SK-N-SH (cell line): Measurements from ENCODE around the gene TIGAR. TPM values are rescaled to one million over a fixed set of nuclear protein-coding genes. Genes with fewer than 3 reads are reported as not detected.

Experiments used
- CTCF ChIA-PET: fragments of 300-600, 350-600 bp; formaldehyde crosslinking; extraction: SDS; loops from one replicate; lab custom pipeline; 2021; lab: Yijun Ruan, JAX
- POLR2A ChIA-PET: fragments of 350-600 bp; sonication (Branson Sonifier 250); formaldehyde crosslinking; extraction: SDS; loops from one replicate; lab custom pipeline; 2020; ENCODE audit warnings: antibody characterized with exemption, inconsistent platforms; lab: Yijun Ruan, JAX
- DNase-seq: peaks from one replicate; pipeline ENCODE4 v3.0.0; 2012
- H2AFZ ChIP-seq: fragments of 200-600 bp; sonication (generic); 2 replicates; pipeline ENCODE4 v1.8.1; 2016; ENCODE audit warnings: antibody characterized with exemption, mild to moderate bottlenecking, low read depth
- H3F3A ChIP-seq: fragments of 200-600 bp; sonication (generic); replicated peaks from 2 replicates; pipeline ENCODE3; 2016; ENCODE audit warnings: antibody characterized with exemption, mild to moderate bottlenecking; ENCODE audit not compliant: insufficient read depth
- H3K27ac ChIP-seq, 2 experiments: fragments of 200-500 bp in 1 of 2; fragments of 200-600 bp in 1 of 2; sonication (Bioruptor generic) in 1 of 2; sonication (generic), shearing (Covaris generic) in 1 of 2; 2 replicates each; pipeline versions ENCODE4 v1.5.1 to v1.6.1; 2014 to 2016; ENCODE audit warnings: low read depth in 2 of 2, inconsistent platforms in 1 of 2, low read length in 1 of 2, mild to moderate bottlenecking in 1 of 2, mixed read lengths in 1 of 2
- H3K27me3 ChIP-seq: fragments of 200-600 bp; sonication (generic), shearing (Covaris generic); 2 replicates; pipeline ENCODE4 v1.6.1; 2016; ENCODE audit warnings: mixed run types; ENCODE audit not compliant: insufficient read depth
- H3K36me3 ChIP-seq, 2 experiments: fragments of 200-500 bp in 1 of 2; fragments of 200-600 bp in 1 of 2; sonication (Bioruptor generic) in 1 of 2; sonication (generic) in 1 of 2; replicated peaks in 1 of 2; 2 replicates each; pipeline versions ENCODE3 to v1.5.1; 2014 to 2016; ENCODE audit warnings: low read length in 1 of 2, mild to moderate bottlenecking in 1 of 2; ENCODE audit not compliant: insufficient read depth in 2 of 2, control insufficient read depth in 1 of 2
- H3K4me1 ChIP-seq, 2 experiments: fragments of 200-500 bp in 1 of 2; fragments of 200-600 bp in 1 of 2; sonication (Bioruptor generic) in 1 of 2; sonication (generic), shearing (Covaris generic) in 1 of 2; 2 replicates each; pipeline versions ENCODE4 v1.5.1 to v1.6.1; 2014 to 2016; ENCODE audit warnings: low read depth in 1 of 2, low read length in 1 of 2, mixed run types in 1 of 2; ENCODE audit not compliant: insufficient read depth in 2 of 2, control insufficient read depth in 1 of 2
- H3K4me2 ChIP-seq: fragments of 200-600 bp; sonication (generic), shearing (Covaris generic); 2 replicates; pipeline ENCODE4 v1.6.1; 2017; ENCODE audit warnings: mixed run types
- H3K4me3 ChIP-seq, 2 experiments: fragments of 200-500 bp in 1 of 2; fragments of 200-600 bp in 1 of 2; sonication (Bioruptor generic) in 1 of 2; sonication (generic), shearing (Covaris generic) in 1 of 2; 2 replicates each; pipeline versions ENCODE4 v1.5.1 to v1.8.1; 2014 to 2016; ENCODE audit warnings: low read depth in 2 of 2, inconsistent platforms in 1 of 2, low read length in 1 of 2, mild to moderate bottlenecking in 1 of 2, mixed read lengths in 1 of 2, moderate library complexity in 1 of 2
- H3K79me2 ChIP-seq: fragments of 200-600 bp; sonication (generic); 2 replicates; pipeline ENCODE4 v1.8.1; 2017; ENCODE audit warnings: mild to moderate bottlenecking; ENCODE audit not compliant: insufficient read depth
- H3K9ac ChIP-seq: fragments of 200-600 bp; sonication (generic); 2 replicates; pipeline ENCODE4 v1.6.1; 2017; ENCODE audit warnings: mixed run types
- H3K9me2 ChIP-seq: fragments of 200-600 bp; sonication (generic); 2 replicates; pipeline ENCODE4 v1.6.1; 2017; ENCODE audit warnings: mixed run types
- H3K9me3 ChIP-seq: fragments of 200-600 bp; sonication (generic); 2 replicates; pipeline ENCODE4 v1.6.1; 2017; ENCODE audit warnings: mixed run types, mild to moderate bottlenecking, moderate library complexity
- H4K20me1 ChIP-seq: fragments of 200-600 bp; sonication (generic); 2 replicates; pipeline ENCODE4 v1.6.1; 2017; ENCODE audit warnings: mild to moderate bottlenecking, mixed run types; ENCODE audit not compliant: insufficient read depth
- CHD2 ChIP-seq: fragments of 150-350 bp; IDR thresholded peaks from 2 replicates; pipeline ENCODE4 v1.6.1; 2018; ENCODE audit warnings: low read length; ENCODE audit not compliant: partially characterized antibody
- CTCF ChIP-seq: fragments of 200-600 bp; sonication (generic); IDR thresholded peaks from 2 replicates; pipeline ENCODE4 v1.6.1; 2017; ENCODE audit warnings: antibody characterized with exemption, mild to moderate bottlenecking, moderate library complexity
- ELF1 ChIP-seq: IDR thresholded peaks from 2 replicates; pipeline ENCODE4 v1.4.0; 2012
- EZH2phosphoT487 ChIP-seq: fragments of 200-600 bp; sonication (generic); IDR thresholded peaks from 2 replicates; pipeline ENCODE4 v1.6.1; 2017; ENCODE audit warnings: low read depth, mixed run types, mild to moderate bottlenecking, antibody characterized with exemption, moderate library complexity, borderline replicate concordance
- FOSL2 ChIP-seq: IDR thresholded peaks from 2 replicates; pipeline ENCODE4 v1.4.0; 2012; ENCODE audit warnings: low read depth, mild to moderate bottlenecking, moderate library complexity, borderline replicate concordance
- JUND ChIP-seq: IDR thresholded peaks from 2 replicates; pipeline ENCODE4 v1.4.0; 2012
- MAX ChIP-seq: IDR thresholded peaks from 2 replicates; pipeline ENCODE4 v1.4.0; 2012; ENCODE audit warnings: low read depth
- NFIC ChIP-seq: IDR thresholded peaks from 2 replicates; pipeline ENCODE4 v1.4.0; 2012; ENCODE audit warnings: borderline replicate concordance
- NRF1 ChIP-seq: IDR thresholded peaks from 2 replicates; pipeline ENCODE4 v1.6.1; 2012; ENCODE audit warnings: low read depth, mild to moderate bottlenecking, low read length
- POLR2AphosphoS5 ChIP-seq: IDR thresholded peaks from 2 replicates; pipeline ENCODE4 v1.6.1; 2012; ENCODE audit warnings: low read depth, low read length
- RAD21 ChIP-seq: IDR thresholded peaks from 2 replicates; pipeline ENCODE4 v1.6.1; 2012; ENCODE audit warnings: mild to moderate bottlenecking, low read length
- RCOR1 ChIP-seq: fragments of 150-350 bp; IDR thresholded peaks from 2 replicates; pipeline ENCODE4 v1.6.1; 2017; ENCODE audit warnings: antibody characterized with exemption, low read length
- REST ChIP-seq: IDR thresholded peaks from 2 replicates; pipeline ENCODE4 v1.6.1; 2012; ENCODE audit warnings: mild to moderate bottlenecking, low read depth, low read length, moderate library complexity
- TCF12 ChIP-seq: IDR thresholded peaks from 2 replicates; pipeline ENCODE4 v1.4.0; 2012
- TEAD4 ChIP-seq: IDR thresholded peaks from 2 replicates; pipeline ENCODE4 v1.4.0; 2012; ENCODE audit warnings: mild to moderate bottlenecking, borderline replicate concordance; ENCODE audit not compliant: insufficient read depth
- USF1 ChIP-seq: IDR thresholded peaks from 2 replicates; pipeline ENCODE4 v1.4.0; 2012; ENCODE audit warnings: low read depth, borderline replicate concordance
- USF2 ChIP-seq: fragments of 150-350 bp; IDR thresholded peaks from 2 replicates; pipeline ENCODE4 v1.6.1; 2017; ENCODE audit warnings: antibody characterized with exemption, low read length, low read depth, borderline replicate concordance
- YY1 ChIP-seq: IDR thresholded peaks from 2 replicates; pipeline ENCODE4 v1.4.0; 2012; ENCODE audit warnings: low read depth, mild to moderate bottlenecking
- WGBS: methylation state at CpG from one replicate; pipeline ENCODE4 v1.1.6; 2017; ENCODE audit warnings: low lambda C conversion rate; 5-methylcytosine and 5-hydroxymethylcytosine counted together
- polyA plus RNA-seq, 3 experiments: library from polyadenylated mRNA; depleted of rRNA; stranded (reverse); fragments of >200 nt; gene quantifications; 2 replicates each; pipeline ENCODE4 v1.2.3, GENCODE V29; 2012

The TIGAR gene
- polyA plus RNA-seq, 1 of the 3 experiments (the other 2 are of a cell fraction): 8.3 TPM

GRCh38 chr12:4380332-4380731 lies 59.3 kb downstream of the TIGAR start:
- H3K27me3 ChIP-seq: peaks cover 5% of the 10 kb centered on the region; the same call in 1 of the 2 replicates
- 19% methylated on average over 4 of the region's 4 CpGs for whole genome bisulfite sequencing
- ChIA-PET POLR2A (no interaction called here), CTCF (interaction anchor here (0.9 to 2.8 kb wide), 9 partner anchors 10 to 147 kb away, joined by 3 to 12 read pairs (median 4); no protein-coding TSS in a partner anchor)
- no peak overlapping the region for H3K9ac ChIP-seq
- no peaks in the 10 kb centered on the region for H3K9me2 ChIP-seq
- H2AFZ ChIP-seq: no peak overlapping the region
- TF ChIP-seq MAX: no peak
- TF ChIP-seq USF1: no peak
- no peak for TF ChIP-seq JUND
- no peak for TF ChIP-seq POLR2AphosphoS5
- TF ChIP-seq CTCF: no peak
- no peak for TF ChIP-seq TCF12
- TF ChIP-seq CHD2: no peak
- no peak for TF ChIP-seq USF2
- TF ChIP-seq REST: no peak
- no peak for TF ChIP-seq RCOR1
- TF ChIP-seq NRF1: no peak
- no peak for TF ChIP-seq RAD21
- no peak for TF ChIP-seq EZH2phosphoT487
- TF ChIP-seq NFIC: no peak
- no peak for TF ChIP-seq FOSL2
- TF ChIP-seq TEAD4: no peak
- TF ChIP-seq YY1: no peak
- TF ChIP-seq ELF1: no peak
- no peak for DNase-seq
- H3K9me3 ChIP-seq: no peaks in the 10 kb centered on the region
- no peaks in the 10 kb centered on the region for H3K36me3 ChIP-seq
- H3K4me3 ChIP-seq: no peak overlapping the region
- H3K4me1 ChIP-seq: peaks cover 0 to 7% of the 10 kb centered on the region in 2 experiments; a peak in 2 of 4 replicates
- H3K4me2 ChIP-seq: no peak overlapping the region
- H4K20me1 ChIP-seq: no peaks in the 10 kb centered on the region
- no peak overlapping the region for H3K27ac ChIP-seq
- H3K79me2 ChIP-seq: no peaks in the 10 kb centered on the region
- H3F3A ChIP-seq: no peaks in the 10 kb centered on the region
